ENCODE data around the gene MFRP.

DNA sequence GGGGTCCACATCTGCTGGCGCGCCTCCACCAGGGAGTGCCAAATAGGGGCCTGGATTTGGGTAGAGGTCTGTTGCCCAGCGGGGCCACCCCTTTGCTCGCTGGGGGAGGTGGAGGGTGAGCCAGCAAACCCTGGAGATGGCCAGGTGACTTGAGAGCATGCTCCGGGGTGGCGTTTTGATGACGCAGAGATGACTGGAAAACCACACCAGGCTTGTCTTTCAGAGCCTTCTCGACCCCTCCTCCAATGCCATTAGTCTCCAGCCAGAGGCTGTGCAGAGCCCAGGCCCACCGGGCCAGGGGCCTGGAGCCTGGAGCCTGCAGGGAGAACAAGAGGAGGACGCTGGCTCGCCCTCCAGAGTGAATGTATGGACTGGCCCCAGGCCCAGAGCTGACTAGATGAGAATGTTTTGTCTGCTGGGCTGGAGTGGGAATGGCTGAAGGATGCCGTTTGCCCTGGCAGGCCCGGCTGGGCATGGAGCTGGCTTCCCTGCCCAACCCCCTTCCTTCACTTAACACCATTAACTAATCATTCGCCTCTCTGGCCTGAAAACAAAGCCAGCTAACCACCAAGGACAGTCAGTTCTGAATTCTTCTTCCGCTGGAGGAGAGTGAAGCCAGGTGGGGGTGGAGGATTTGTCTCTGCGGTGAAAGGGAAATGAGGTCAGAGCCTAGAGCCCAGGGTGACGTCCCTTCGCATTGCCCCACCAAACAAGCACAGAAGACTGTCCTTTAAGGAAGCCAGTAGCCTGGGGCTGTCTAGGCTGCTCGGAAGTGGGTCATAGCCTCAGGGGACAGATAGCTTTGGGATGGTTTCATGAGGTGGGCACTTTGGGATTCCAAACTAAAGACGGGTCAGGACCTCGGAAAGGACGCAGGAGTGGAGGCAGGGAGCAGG lies 28.0 kb downstream of the MFRP start:
- no peak for TF ChIP-seq CTCF (IDR thresholded peaks at IDR 0.05)
- TF ChIP-seq POLR2AphosphoS5 (IDR thresholded peaks at IDR 0.05; ENCODE audit: low read depth, low read length): no peak
